Bronchial epithelial cell (primary cell): ENCODE data around the gene TCF7L2. TPM values are rescaled to one million over a fixed set of nuclear protein-coding genes. Genes with fewer than 3 reads are reported as not detected.

Experiments used
- DNase-seq: peaks from one replicate; pipeline ENCODE4 v3.0.0-alpha.2; 2010; ENCODE audit warnings: low read depth
- FAIRE-seq: peaks from 2 replicates; lab custom pipeline; 2011; peaks lifted over from hg19 to GRCh38; lab: Jason Lieb, UNC
- H3K27me3 ChIP-seq: 2 replicates; pipeline ENCODE4 v1.5.1; 2011; ENCODE audit warnings: low read length; ENCODE audit not compliant: control insufficient read depth, insufficient read depth
- H3K36me3 ChIP-seq: 2 replicates; pipeline ENCODE4 v1.5.1; 2011; ENCODE audit warnings: low read length; ENCODE audit not compliant: control insufficient read depth, insufficient read depth
- H3K4me3 ChIP-seq: 2 replicates; pipeline ENCODE4 v1.5.1; 2011; ENCODE audit warnings: mild to moderate bottlenecking, low read depth, low read length, control low read depth
- CTCF ChIP-seq: IDR thresholded peaks from 2 replicates; pipeline ENCODE4 v1.5.1; 2011; ENCODE audit warnings: mild to moderate bottlenecking, moderate library complexity, low read length, control low read depth, inconsistent platforms; ENCODE audit not compliant: insufficient read depth, severe bottlenecking
- total RNA-seq: library from RNA; depleted of rRNA; stranded (reverse); fragments of >200 nt; gene quantifications from 2 replicates; pipeline ENCODE4 v1.2.1, GENCODE V29; 2014

TCF7L2 gene
- total RNA-seq, 1 donor from 2014 or later, result 1.1 TPM

GRCh38 chr10:113052076-113052830 lies 102.2 kb downstream of the TCF7L2 start:
- peaks cover 1% of the 10 kb centered on the region for H3K36me3 ChIP-seq
- no peaks in the 10 kb centered on the region for H3K27me3 ChIP-seq
- FAIRE-seq (no peak), DNase-seq (no peak)
- H3K4me3 ChIP-seq, result no peak overlapping the region
- no peak for TF ChIP-seq CTCF

GRCh38 chr10:113053091-113053490 lies 103.0 kb downstream of the TCF7L2 start:
- peaks cover 1% of the 10 kb centered on the region for H3K36me3 ChIP-seq
- no peak overlapping the region for H3K4me3 ChIP-seq
- no peak for FAIRE-seq
- DNase-seq, result no peak
- no peaks in the 10 kb centered on the region for H3K27me3 ChIP-seq
- TF ChIP-seq CTCF, result no peak

- no peak for TF ChIP-seq CTCF
- DNase-seq (peak; percentile 33), FAIRE-seq (no peak)
- H3K4me3 ChIP-seq, result no peak overlapping the region
- peaks cover 1% of the 10 kb centered on the region for H3K36me3 ChIP-seq
- no peaks in the 10 kb centered on the region for H3K27me3 ChIP-seq
Observed at GRCh38 chr10:113053881-113054280, 103.8 kb downstream of the TCF7L2 start.

GRCh38 chr10:113055458-113055857 lies 105.4 kb downstream of the TCF7L2 start:
- DNase-seq (no peak), FAIRE-seq (no peak)
- TF ChIP-seq CTCF, result no peak
- Histone ChIP-seq H3K36me3 (no peaks in the 10 kb centered on the region), H3K27me3 (no peaks in the 10 kb centered on the region), H3K4me3 (no peak overlapping the region)

GRCh38 chr10:113056030-113056429 lies 106.0 kb downstream of the TCF7L2 start:
- TF ChIP-seq CTCF, result no peak
- DNase-seq, result no peak
- Histone ChIP-seq H3K27me3 (no peaks in the 10 kb centered on the region), H3K36me3 (no peaks in the 10 kb centered on the region), H3K4me3 (no peak overlapping the region)
- no peak for FAIRE-seq

- no peaks in the 10 kb centered on the region for H3K27me3 ChIP-seq
- no peak for TF ChIP-seq CTCF
- no peak for FAIRE-seq
- no peak for DNase-seq
- H3K4me3 ChIP-seq, result no peak overlapping the region
- H3K36me3 ChIP-seq, result no peaks in the 10 kb centered on the region
Observed at GRCh38 chr10:113056441-113057021, 106.5 kb downstream of the TCF7L2 start.
